Activated T-cell treated with anti-CD3 and anti-CD28 coated beads for 24 hours (primary cell): ENCODE measurements around the gene SLC7A1.

ENCODE experiments used
- DNase-seq: peaks from one replicate; pipeline ENCODE4 v3.0.0-alpha.2; 2020; ENCODE audit warnings: low read depth

Gene SLC7A1

GRCh38 chr13:29489650-29490560 lies 105.6 kb downstream of the SLC7A1 start:
- DNase-seq: no peak

GRCh38 chr13:29487466-29488454 lies 107.7 kb downstream of the SLC7A1 start:
- no peak for DNase-seq

- no peak for DNase-seq
Measured at GRCh38 chr13:29486551-29486950, 108.9 kb downstream of the SLC7A1 start.

- no peak for DNase-seq
Measured at GRCh38 chr13:29484796-29485195, 110.7 kb downstream of the SLC7A1 start.

- DNase-seq: no peak
Measured at GRCh38 chr13:29484236-29484635, 111.3 kb downstream of the SLC7A1 start.

GRCh38 chr13:29483623-29484022 lies 111.9 kb downstream of the SLC7A1 start:
- no peak for DNase-seq

- DNase-seq: no peak
Measured at GRCh38 chr13:29483211-29483610, 112.3 kb downstream of the SLC7A1 start.

GRCh38 chr13:29482504-29482903 lies 113.0 kb downstream of the SLC7A1 start:
- no peak for DNase-seq

- no peak for DNase-seq
Measured at GRCh38 chr13:29481603-29482002, 113.9 kb downstream of the SLC7A1 start.

GRCh38 chr13:29480893-29481525 lies 114.5 kb downstream of the SLC7A1 start:
- no peak for DNase-seq

GRCh38 chr13:29479716-29480492 lies 115.6 kb downstream of the SLC7A1 start:
- no peak for DNase-seq

GRCh38 chr13:29476046-29476445 lies 119.4 kb downstream of the SLC7A1 start:
- no peak for DNase-seq

- DNase-seq: no peak
Measured at GRCh38 chr13:29474991-29475390, 120.5 kb downstream of the SLC7A1 start.

GRCh38 chr13:29473166-29473565 lies 122.3 kb downstream of the SLC7A1 start:
- DNase-seq: no peak

- DNase-seq: peak; percentile 37
Measured at GRCh38 chr13:29472332-29472961, 123.0 kb downstream of the SLC7A1 start.

GRCh38 chr13:29471551-29471950 lies 123.9 kb downstream of the SLC7A1 start:
- DNase-seq: no peak

- DNase-seq: no peak
Measured at GRCh38 chr13:29465741-29466293, 129.7 kb downstream of the SLC7A1 start.

GRCh38 chr13:29464105-29464679 lies 131.3 kb downstream of the SLC7A1 start:
- DNase-seq: no peak

GRCh38 chr13:29459813-29460355 lies 135.6 kb downstream of the SLC7A1 start:
- DNase-seq: no peak
